ENCODE results near the gene ZBTB12. TPM values are rescaled to one million over a fixed set of nuclear protein-coding genes. Genes with fewer than 3 reads are reported as not detected.

ZBTB12 gene
- total and polyA plus RNA-seq, 2 of the 13 experiments (the other 11 are each of a cell fraction or from before 2014, with no cell fraction given), result 4.8 to 6.0 TPM

DNA sequence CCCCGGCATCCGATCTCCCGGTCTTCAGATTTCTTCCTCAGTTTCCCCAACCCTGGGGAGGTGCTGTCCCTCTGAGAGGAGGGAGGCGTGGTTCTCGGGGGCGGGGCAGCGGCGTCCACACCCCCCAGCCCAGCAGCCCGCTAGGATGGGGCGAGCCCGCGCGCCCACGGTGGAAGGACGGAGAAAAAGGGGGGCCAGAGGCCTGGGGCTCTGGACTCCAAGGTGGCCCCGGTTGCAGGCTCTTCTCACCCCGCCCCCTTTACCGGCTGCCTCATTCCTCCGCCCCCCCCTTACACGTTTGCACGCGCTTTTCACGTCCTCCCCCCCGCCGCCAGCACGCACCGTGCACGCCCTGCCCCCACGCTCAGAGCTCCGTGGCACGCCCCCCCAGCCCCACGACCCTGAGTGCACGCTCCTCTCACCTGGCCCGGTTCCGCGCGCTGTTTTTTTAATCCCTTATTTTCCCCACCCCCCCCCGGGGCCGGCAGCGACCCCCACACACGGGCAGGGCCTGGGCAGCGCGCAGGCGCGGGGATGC, 402 bp downstream of the ZBTB12 start (continued):
- TF ChIP-seq FOXP4 (CRISPR knock-in tag; IDR thresholded peaks at IDR 0.05), result 0 out of 2 replicates have a peak, but pooled peaks have one; percentile 3
- TF ChIP-seq ZNF362 (CRISPR knock-in tag; IDR thresholded peaks at IDR 0.05; ENCODE audit: borderline replicate concordance), result 0 out of 2 replicates have a peak, but pooled peaks have one; percentile 18
- 0 out of 2 replicates have a peak, but pooled peaks have one; percentile 13 for TF ChIP-seq AKAP8 (CRISPR knock-in tag; IDR thresholded peaks at IDR 0.05)
- peak; percentile 32; the same call in 1 of the 2 replicates for TF ChIP-seq PHF8 (CRISPR knock-in tag; IDR thresholded peaks at IDR 0.05)
- TF ChIP-seq HIC2 (CRISPR knock-in tag; IDR thresholded peaks at IDR 0.05; ENCODE audit: low read depth), result no peak
- TF ChIP-seq AGO2 (optimal IDR thresholded peaks at IDR 0.05; ENCODE audit: low read depth, low read length), result peak; percentile 48
- no peak for TF ChIP-seq DNMT3B (CRISPR knock-in tag; conservative IDR thresholded peaks at IDR 0.05)
- TF ChIP-seq ZNF276 (CRISPR knock-in tag; IDR thresholded peaks at IDR 0.05; ENCODE audit: low read depth), result 0 out of 2 replicates have a peak, but pooled peaks have one; percentile 56
- TF ChIP-seq KAT2B (IDR thresholded peaks at IDR 0.05; ENCODE audit: borderline replicate concordance, low read depth, low read length), result no peak
- TF ChIP-seq SNAI1 (CRISPR knock-in tag; IDR thresholded peaks at IDR 0.05; ENCODE audit: borderline replicate concordance), result 0 out of 2 replicates have a peak, but pooled peaks have one; percentile 1
- 0 out of 2 replicates have a peak, but pooled peaks have one; percentile 17 for TF ChIP-seq HIVEP1 (CRISPR knock-in tag; IDR thresholded peaks at IDR 0.05)
- no peak for TF ChIP-seq BCL6 (CRISPR knock-in tag; IDR thresholded peaks at IDR 0.05)
- TF ChIP-seq, protein P1, sequence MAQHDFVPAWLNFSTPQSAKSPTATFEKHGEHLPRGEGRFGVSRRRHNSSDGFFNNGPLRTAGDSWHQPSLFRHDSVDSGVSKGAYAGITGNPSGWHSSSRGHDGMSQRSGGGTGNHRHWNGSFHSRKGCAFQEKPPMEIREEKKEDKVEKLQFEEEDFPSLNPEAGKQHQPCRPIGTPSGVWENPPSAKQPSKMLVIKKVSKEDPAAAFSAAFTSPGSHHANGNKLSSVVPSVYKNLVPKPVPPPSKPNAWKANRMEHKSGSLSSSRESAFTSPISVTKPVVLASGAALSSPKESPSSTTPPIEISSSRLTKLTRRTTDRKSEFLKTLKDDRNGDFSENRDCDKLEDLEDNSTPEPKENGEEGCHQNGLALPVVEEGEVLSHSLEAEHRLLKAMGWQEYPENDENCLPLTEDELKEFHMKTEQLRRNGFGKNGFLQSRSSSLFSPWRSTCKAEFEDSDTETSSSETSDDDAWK (CRISPR knock-in tag; IDR thresholded peaks at IDR 0.05), result no peak
- no peak for TF ChIP-seq CEBPB (IDR thresholded peaks at IDR 0.05; ENCODE audit: borderline replicate concordance, low read depth, low read length)
- TF ChIP-seq PATZ1 (CRISPR knock-in tag; IDR thresholded peaks at IDR 0.05), result peak; percentile 95
- 0 out of 2 replicates have a peak, but pooled peaks have one; percentile 18 for TF ChIP-seq ZSCAN5A (CRISPR knock-in tag; IDR thresholded peaks at IDR 0.05; ENCODE audit: borderline replicate concordance)

All from HepG2 (cell line).